Uterus (tissue), 4 donors: ENCODE data around the gene RBFOX2. TPM values are rescaled to one million over a fixed set of nuclear protein-coding genes. Genes with fewer than 3 reads are reported as not detected.

Experiments
- DNase-seq, 2 donors: peaks; one replicate each; pipeline ENCODE4 v3.0.0-alpha.2; 2019 to 2020
- H3K27ac ChIP-seq, 2 donors: fragments of 200-600 bp; sonication (generic); 1 replicate in 1 of 2; 2 replicates in 1 of 2; pipeline ENCODE4 v1.5.1; 2016 to 2018
- H3K27me3 ChIP-seq, 2 donors: fragments of 200-600 bp; sonication (generic); one replicate each; pipeline ENCODE4 v1.5.1; 2018 to 2019; ENCODE audit warnings: control low read depth in 1 of 2
- H3K36me3 ChIP-seq, 2 donors: fragments of 200-600 bp; sonication (generic); one replicate each; pipeline ENCODE4 v1.5.1; 2019; ENCODE audit warnings: control low read depth in 1 of 2
- H3K4me1 ChIP-seq, 2 donors: fragments of 200-600 bp; sonication (generic); one replicate each; pipeline ENCODE4 v1.5.1; 2018 to 2019; ENCODE audit warnings: control low read depth in 1 of 2
- H3K4me3 ChIP-seq, 2 donors: fragments of 200-600 bp; sonication (generic); 1 replicate in 1 of 2; 2 replicates in 1 of 2; pipeline ENCODE4 v1.5.1; 2018 to 2019; ENCODE audit warnings: mild to moderate bottlenecking in 1 of 2
- H3K9me3 ChIP-seq, 2 donors: fragments of 200-600 bp; sonication (generic); one replicate each; pipeline ENCODE4 v1.5.1; 2019; ENCODE audit warnings: control low read depth in 1 of 2
- POLR2A ChIP-seq, 2 donors: fragments of 450-650 bp; IDR thresholded peaks; one replicate each; pipeline ENCODE4 v1.6.1; 2016; ENCODE audit warnings: antibody characterized with exemption in 2 of 2, mild to moderate bottlenecking in 1 of 2, moderate library complexity in 1 of 2
- intact Hi-C: fragments of 100-400 bp; cut with DNase I; formaldehyde crosslinking; loops from one replicate; pipeline ENCODE4 v1.15.1; 2023; ENCODE audit warnings: low total_unique reads
- total RNA-seq, 4 donors: library from RNA; depleted of rRNA in 3 of 4; stranded (reverse); fragments of >200 nt in 3 of 4; gene quantifications; one replicate each; pipeline versions ENCODE4 v1.1.0 to v1.2.4, GENCODE V29; 2014 to 2023
- TF ChIP-seq, protein P1 (sequence below), 4 experiments: fragments of 200-600 bp in 2 of 4; fragments of 450-650 bp in 2 of 4; sonication (generic) in 2 of 4; IDR thresholded peaks; one replicate each; pipeline ENCODE4 v1.5.1; 2016 to 2019; ENCODE audit warnings: antibody characterized with exemption in 4 of 4, mild to moderate bottlenecking in 2 of 4, moderate library complexity in 1 of 4
- donor health status: DM: yes; HTN: yes; CAD: no.

The RBFOX2 gene
- total RNA-seq, 4 donors from 2014 or later: 81.0 to 311 (median 147) TPM

DNA sequence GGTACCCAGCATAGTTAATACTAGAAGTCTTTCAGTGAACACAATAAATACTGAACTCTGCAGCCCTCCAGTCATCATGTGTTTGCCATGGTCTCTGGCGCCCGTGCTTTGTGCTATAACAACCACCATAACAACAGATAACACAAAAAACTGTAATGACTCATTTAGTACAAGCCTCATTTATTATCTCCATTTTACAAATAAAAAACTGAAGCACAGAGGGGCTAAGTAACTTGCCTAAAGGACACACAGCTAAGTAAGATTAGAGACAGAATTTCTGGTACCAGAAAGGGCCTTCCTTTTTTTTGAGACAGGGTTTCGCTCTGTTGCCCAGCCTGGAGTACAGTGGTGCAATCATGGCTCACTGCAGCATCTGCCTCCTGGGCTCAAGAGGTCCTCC, 19.5 kb downstream of the RBFOX2 start:
- intact Hi-C loops: no loop called here
- Histone ChIP-seq H3K27me3 (no peaks in the 10 kb centered on the region), H3K36me3 (no peaks in the 10 kb centered on the region), H3K4me1 (peaks cover 3 to 11% of the 10 kb centered on the region in 2 donors), H3K4me3 (no peak overlapping the region), H3K9me3 (no peaks in the 10 kb centered on the region), H3K27ac (peak overlapping the region in 1 of 2 donors; percentile 9)
- TF ChIP-seq POLR2A (IDR thresholded peaks at IDR 0.05): no peak
- TF ChIP-seq, protein P1, sequence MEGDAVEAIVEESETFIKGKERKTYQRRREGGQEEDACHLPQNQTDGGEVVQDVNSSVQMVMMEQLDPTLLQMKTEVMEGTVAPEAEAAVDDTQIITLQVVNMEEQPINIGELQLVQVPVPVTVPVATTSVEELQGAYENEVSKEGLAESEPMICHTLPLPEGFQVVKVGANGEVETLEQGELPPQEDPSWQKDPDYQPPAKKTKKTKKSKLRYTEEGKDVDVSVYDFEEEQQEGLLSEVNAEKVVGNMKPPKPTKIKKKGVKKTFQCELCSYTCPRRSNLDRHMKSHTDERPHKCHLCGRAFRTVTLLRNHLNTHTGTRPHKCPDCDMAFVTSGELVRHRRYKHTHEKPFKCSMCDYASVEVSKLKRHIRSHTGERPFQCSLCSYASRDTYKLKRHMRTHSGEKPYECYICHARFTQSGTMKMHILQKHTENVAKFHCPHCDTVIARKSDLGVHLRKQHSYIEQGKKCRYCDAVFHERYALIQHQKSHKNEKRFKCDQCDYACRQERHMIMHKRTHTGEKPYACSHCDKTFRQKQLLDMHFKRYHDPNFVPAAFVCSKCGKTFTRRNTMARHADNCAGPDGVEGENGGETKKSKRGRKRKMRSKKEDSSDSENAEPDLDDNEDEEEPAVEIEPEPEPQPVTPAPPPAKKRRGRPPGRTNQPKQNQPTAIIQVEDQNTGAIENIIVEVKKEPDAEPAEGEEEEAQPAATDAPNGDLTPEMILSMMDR (IDR thresholded peaks at IDR 0.05): no peak
- no peak for DNase-seq

DNA sequence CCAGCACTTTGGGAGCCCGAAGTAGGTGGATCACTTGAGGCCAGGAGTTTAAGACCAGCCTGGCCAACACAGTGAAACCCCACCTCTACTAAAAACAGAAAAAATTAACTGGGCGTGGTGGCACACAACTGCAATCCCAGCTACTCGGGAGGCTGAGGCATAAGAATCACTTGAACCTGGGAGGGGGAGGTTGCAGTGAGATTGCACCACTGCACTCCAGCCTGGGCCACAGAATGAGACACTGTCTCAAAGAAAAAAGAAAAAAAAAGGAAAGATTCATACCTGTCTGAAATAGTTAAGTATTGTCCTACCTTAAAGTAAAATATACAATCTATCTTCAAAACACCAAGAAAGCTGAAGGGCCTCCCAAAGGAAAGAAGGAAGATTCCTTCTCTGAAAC, 20.1 kb downstream of the RBFOX2 start:
- peaks cover 3 to 9% of the 10 kb centered on the region in 2 donors for H3K4me1 ChIP-seq
- H3K27ac ChIP-seq: peak overlapping the region in 1 of 2 donors; percentile 9

GRCh38 chr22:36008131-36008530, 20.5 kb downstream of the RBFOX2 start:
- Histone ChIP-seq H3K27me3 (no peaks in the 10 kb centered on the region), H3K36me3 (no peaks in the 10 kb centered on the region), H3K9me3 (no peaks in the 10 kb centered on the region), H3K27ac (no peak overlapping the region), H3K4me3 (no peak overlapping the region), H3K4me1 (peaks cover 3 to 7% of the 10 kb centered on the region in 2 donors)
- intact Hi-C loops: no loop called here
- no peak for DNase-seq
- TF ChIP-seq POLR2A (IDR thresholded peaks at IDR 0.05): no peak
- TF ChIP-seq, protein P1 (IDR thresholded peaks at IDR 0.05): no peak

More for the DNA sequence above, 20.1 kb downstream of the RBFOX2 start:
- Histone ChIP-seq H3K9me3 (no peaks in the 10 kb centered on the region), H3K27me3 (no peaks in the 10 kb centered on the region), H3K4me3 (no peak overlapping the region), H3K36me3 (no peaks in the 10 kb centered on the region)
- DNase-seq: no peak
- intact Hi-C loops: no loop called here
- no peak for TF ChIP-seq POLR2A (IDR thresholded peaks at IDR 0.05)
- TF ChIP-seq, protein P1 (IDR thresholded peaks at IDR 0.05): no peak

GRCh38 chr22:36003972-36004674, 24.5 kb downstream of the RBFOX2 start:
- no peak overlapping the region for H3K27ac ChIP-seq
- H3K36me3 ChIP-seq: no peaks in the 10 kb centered on the region
- intact Hi-C loops: no loop called here

DNA sequence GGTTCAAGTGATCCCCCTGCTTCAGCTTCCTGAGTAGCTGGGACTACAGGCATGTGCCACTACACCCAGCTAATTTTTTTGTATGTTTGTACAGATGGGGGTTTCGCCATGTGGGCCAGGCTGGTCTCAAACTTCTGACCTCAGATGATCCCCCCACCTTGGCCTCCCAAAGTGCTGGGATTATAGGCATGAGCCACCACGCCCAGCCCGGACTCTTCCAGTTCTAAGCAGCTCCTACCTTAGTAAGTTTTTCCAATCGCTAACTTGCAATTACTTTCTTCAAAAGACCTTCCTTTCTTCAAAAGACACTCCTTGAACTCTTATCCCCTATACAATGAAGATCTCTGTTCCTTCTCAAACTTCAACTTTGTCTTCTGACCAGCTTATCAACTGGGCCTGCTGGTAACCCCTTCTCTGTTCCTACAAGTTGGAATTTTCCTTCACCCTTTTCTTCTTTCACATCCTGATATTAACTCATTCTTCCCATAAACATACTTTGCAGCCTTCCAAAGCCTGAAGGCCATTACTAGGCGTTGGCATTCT, 25.8 kb downstream of the RBFOX2 start:
- Histone ChIP-seq H3K9me3 (no peaks in the 10 kb centered on the region), H3K36me3 (no peaks in the 10 kb centered on the region), H3K27ac (no peak overlapping the region), H3K4me1 (peaks cover 0 to 2% of the 10 kb centered on the region in 2 donors), H3K4me3 (no peak overlapping the region), H3K27me3 (no peaks in the 10 kb centered on the region)
- TF ChIP-seq POLR2A (IDR thresholded peaks at IDR 0.05): no peak
- TF ChIP-seq, protein P1 (IDR thresholded peaks at IDR 0.05): no peak
- intact Hi-C loops: no loop called here
- no peak for DNase-seq

More at GRCh38 chr22:36003972-36004674, 24.5 kb downstream of the RBFOX2 start:
- TF ChIP-seq, protein P1 (IDR thresholded peaks at IDR 0.05): no peak
- TF ChIP-seq POLR2A (IDR thresholded peaks at IDR 0.05): no peak
- Histone ChIP-seq H3K4me1 (peaks cover 0 to 1% of the 10 kb centered on the region in 2 donors), H3K27me3 (no peaks in the 10 kb centered on the region), H3K9me3 (no peaks in the 10 kb centered on the region), H3K4me3 (no peak overlapping the region)
- no peak for DNase-seq
